IPS DF 4.7 (cell line): Measurements from ENCODE around the gene SASH3.
"Not testable (repeated sequence)": the region's sequence is repeated elsewhere in the genome, so short reads cannot be mapped to it uniquely, and the experiment has no call there.

Experiments
- DNase-seq: peaks from one replicate; pipeline ENCODE4 v3.0.0-alpha.2; 2013; ENCODE audit warnings: low spot score; ENCODE audit errors: extremely low read depth

Gene SASH3

GRCh38 chrX:129779747-129780146 is at the start of gene SASH3:
TSS of gene SASH3 (plus strand) at chrX:129779949. CDS start at chrX:129780098, 149 bp downstream.
- DNase-seq: no peak

- DNase-seq: no peak
Observed at GRCh38 chrX:129731228-129731627, 48.5 kb upstream of the SASH3 start.

GRCh38 chrX:129732857-129733256 is 46.9 kb upstream of the SASH3 start:
- DNase-seq: no peak

GRCh38 chrX:129733335-129733734 is 46.4 kb upstream of the SASH3 start:
- no peak for DNase-seq

DNA sequence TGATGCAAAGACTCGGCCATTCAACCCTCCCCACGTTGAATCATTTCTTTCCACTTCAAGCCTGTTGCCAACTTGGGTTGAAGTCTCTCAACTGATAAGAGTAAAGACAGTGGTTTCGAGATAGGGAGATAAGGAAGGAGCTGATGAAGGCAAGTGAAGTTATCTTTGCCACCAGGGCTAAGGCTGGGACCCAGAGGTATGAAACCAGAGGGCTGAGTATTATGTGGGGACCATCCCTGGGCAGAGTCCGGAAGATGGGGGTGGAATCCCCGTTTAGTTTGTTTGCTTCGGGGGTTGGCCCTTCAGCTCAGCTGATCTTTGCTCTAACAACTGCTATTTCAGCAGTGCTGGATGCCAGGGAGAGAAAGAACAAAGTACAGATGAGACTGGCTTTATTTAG is 43.3 kb upstream of the SASH3 start:
- no peak for DNase-seq

GRCh38 chrX:129737916-129738315 is 41.8 kb upstream of the SASH3 start:
- DNase-seq: no peak

DNA sequence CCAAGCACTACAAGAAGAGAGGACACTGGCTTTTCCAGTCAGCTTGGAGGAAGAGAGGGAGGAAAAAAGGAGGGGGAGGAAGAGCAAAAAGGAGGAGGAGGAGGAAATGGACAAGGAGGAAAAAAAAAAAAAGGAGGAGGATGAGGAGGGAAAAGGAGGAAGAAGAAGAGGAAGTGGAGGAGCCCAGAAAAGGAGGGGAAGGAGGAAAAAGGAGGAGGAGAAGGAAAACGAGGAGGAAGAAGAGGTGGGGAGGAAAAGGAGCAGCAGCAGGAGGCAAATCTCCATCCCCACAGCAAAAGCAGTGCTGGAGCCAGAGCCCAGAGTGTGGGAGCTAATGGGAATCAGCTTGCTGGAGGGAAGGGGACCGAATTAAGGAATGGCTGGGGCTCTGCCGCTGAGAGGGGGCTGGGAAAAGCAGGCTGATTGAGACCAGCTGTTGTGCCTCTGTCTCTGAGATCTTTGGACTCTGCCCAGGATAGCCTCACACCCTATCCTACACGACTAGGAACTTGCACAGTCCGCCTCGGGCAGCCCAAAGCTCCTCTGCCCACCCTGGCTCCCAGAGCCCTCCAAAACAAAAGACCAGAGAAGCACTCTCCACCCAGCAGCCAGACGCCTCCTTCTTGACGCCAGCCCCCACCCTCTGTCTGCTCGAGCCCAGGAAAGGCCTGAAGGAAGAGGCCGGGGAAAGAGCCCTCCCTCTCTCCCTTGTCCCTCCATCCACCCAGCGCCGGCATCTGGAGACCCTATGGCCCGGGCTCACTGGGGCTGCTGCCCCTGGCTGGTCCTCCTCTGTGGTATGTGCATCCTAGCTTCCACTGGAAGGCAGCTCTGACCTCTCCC is 41.1 kb upstream of the SASH3 start, which contains the start of gene XPNPEP2:
XPNPEP2 (plus strand) TSS at position 514 of the 843 bp plus-strand sequence; CDS start at position 749, 235 bp downstream.
- no peak for DNase-seq

DNA sequence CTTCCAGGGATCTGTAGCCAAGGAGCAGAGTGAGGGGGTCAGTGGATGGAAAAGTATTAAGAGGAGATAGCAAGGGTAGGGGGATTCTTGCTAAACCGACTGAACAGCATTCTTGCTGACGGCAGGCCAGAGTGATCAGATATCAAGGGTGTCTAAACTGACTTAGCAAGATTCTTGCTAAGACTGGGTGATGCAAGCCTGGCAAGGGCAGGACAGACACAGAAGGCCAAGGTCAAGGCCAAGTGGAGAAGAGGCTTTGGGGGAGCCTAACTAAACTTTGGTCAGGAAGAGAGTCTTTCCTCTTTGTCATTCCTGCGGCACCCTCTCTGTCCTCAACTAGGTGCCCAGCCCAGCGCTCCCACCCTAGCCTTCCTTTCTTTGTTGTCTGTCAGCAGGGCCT is 40.2 kb upstream of the SASH3 start:
- no peak for DNase-seq

DNA sequence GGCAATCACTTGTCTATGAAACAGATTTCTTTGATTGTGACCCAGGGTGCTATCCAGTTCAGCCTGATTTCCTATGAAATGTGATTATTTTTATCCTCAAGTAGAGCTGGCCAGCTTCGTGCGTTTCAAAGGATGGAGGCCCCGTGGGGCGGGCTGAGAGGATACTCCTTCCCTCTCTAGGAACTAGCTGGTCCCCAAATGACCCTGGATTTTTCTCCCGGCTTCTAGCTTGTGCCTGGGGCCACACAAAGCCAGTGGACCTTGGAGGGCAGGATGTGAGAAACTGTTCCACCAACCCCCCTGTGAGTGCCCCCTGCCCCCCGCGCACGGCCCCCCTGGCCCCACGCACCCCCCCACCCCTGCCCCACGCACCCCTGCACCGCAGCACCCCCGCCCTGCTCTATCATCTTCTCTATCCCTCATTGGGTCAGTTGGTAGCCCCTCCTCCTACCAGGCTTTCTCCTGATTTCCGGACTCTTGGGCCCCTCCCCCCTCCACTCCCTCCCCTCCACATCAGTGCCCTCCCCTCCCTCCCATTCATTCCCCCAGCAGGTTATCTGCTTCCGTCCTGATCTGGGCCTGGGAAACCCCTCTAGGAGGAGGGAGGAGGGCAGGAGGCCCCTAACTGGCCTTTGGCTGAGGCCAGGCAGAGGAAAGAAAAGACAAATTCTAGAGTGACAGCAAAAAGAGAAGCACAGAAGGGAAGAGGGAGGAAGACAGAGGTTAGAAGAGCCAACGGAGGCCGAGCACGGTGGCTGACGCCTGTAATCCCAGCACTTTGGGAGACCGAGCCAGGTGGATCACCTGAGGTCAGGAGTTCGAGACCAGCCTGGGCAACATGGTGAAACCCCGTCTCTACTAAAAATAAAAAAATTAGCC is 37.6 kb upstream of the SASH3 start:
- DNase-seq: no peak

DNA sequence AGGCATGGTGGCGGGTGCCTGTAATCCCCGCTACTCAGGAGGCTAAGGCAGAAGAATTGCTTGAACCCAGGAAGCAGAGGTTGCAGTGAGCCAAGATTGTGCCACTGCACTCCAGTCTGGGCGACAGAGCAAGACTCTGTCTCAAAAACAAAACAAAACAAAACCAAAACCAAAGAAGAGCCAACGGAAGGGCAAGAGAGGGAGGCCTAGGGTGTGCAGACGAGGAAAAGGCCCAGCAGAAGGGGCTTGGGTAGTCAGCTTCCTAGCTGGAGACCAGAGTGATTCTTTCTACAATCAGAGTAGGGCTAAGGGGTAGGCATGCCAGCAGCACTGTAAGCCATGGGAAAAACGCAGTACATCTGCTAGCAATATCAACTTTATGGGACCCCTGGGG is 37.0 kb upstream of the SASH3 start:
- not testable (repeated sequence) for DNase-seq

DNA sequence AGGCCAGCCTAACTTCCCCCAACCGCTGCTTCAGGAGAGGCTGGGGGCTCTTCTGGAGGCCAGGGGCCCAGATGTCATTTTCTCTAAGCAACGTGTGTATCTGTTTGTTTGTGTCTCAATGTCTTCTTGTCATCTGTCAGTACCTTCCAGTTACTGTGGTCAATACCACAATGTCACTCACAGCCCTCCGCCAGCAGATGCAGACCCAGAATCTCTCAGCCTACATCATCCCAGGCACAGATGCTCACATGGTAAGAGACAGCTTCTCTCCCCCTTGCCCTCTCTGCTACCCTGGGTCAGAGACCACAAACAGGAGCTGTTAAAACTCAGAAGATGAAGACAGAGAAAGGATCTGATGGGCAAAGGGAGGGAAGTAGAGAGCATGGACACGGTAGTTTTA is 35.9 kb upstream of the SASH3 start:
- DNase-seq: no peak

GRCh38 chrX:129744861-129745321 is 34.9 kb upstream of the SASH3 start:
- no peak for DNase-seq

DNA sequence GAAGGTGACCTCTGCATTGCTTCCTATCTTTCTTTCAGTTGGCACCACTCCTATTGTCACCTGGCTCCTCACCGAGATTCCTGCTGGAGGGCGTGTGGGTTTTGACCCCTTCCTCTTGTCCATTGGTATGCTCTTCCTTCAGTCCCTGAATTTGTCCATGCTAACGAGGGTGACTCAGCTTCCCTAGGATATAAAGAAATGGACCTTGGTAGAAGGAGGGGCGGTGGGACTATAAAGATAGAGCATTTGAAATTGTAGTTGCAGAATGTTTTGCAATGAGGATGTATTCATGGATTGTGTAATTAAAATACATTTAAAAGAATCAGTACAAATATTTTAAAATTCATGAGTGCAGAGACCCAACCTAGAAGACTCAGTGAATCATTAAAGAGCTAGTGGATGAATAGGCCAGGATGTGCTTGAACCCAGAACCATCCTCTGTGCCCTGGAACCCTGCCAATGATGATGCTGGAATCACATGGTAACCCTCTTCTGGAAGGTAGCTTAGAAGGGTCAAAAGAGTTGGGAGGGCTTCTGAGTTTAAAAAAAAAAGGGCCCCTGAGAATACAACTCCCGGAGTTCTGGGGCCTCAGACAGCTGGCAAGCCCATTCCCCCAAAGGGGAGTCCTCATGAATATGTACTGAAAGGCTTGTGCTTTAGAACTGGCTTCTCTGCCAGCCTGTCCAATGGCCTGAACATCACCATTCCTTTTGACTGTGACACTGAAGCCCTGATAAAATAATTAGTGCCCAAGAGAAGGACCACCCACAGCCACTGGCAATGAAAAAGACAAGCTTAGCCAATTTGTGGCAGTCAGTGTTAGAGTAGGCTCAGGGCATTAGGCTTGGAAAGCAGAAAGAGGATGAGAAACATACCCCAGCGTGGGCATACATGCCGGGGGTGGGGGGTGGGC is 32.9 kb upstream of the SASH3 start:
- no peak for DNase-seq

- no peak for DNase-seq
Observed at GRCh38 chrX:129747533-129747932, 32.2 kb upstream of the SASH3 start.

- no peak for DNase-seq
Observed at GRCh38 chrX:129748305-129748704, 31.4 kb upstream of the SASH3 start.

- no peak for DNase-seq
Observed at GRCh38 chrX:129749069-129749468, 30.7 kb upstream of the SASH3 start.

GRCh38 chrX:129750971-129751370 is 28.8 kb upstream of the SASH3 start:
- no peak for DNase-seq

- no peak for DNase-seq
Observed at GRCh38 chrX:129754056-129755024, 25.4 kb upstream of the SASH3 start.

DNA sequence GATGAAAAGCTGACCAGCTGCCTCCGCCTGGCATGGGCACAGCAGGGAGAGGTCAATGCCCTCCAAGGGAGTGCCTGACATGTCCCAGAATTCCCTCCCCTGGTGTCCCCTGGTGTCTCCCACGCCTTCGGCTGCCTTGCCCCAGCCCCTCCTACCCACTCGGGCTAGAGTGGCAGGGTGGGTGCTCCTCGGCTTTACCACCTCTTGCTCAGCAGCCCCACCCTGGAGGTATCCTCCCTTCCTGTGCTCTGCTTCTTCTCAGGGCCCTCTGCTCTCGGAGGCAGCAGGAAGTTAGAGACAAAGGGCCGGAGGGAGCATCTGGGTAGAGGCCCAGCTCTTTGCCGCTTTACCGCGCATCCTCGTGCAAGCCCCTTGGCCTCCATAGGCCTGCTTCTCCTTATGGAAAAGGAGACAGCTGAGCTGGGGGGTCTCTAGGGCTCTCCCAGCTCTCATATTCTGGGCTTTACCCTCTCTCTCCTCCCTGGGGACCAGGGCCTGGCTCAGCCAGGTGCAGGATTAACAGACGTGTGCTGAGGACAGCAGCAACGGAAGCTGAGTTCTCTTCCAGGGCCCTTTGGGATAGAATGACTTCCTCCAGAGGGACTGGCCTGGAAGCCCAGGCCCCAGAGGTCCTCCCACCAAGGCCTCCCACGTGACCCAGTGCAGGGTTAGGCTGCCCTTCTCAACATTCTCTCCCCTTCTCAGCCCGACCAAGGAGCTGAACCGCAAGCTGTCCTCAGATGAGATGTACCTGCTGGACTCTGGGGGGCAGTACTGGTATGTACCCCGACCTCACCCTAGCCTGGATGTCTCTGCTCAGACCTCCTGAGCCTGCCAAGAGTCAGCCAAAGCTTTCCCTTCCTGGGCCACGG is 23.7 kb upstream of the SASH3 start:
- DNase-seq: no peak
